ENCODE measurements around the gene TTC33. TPM values are rescaled to one million over a fixed set of nuclear protein-coding genes. Genes with fewer than 3 reads are reported as not detected.

The TTC33 gene
- polyA plus RNA-seq, 1 of the 3 experiments (the other 2 are of a cell fraction) = 2.2 TPM

- TF ChIP-seq, protein P1, sequence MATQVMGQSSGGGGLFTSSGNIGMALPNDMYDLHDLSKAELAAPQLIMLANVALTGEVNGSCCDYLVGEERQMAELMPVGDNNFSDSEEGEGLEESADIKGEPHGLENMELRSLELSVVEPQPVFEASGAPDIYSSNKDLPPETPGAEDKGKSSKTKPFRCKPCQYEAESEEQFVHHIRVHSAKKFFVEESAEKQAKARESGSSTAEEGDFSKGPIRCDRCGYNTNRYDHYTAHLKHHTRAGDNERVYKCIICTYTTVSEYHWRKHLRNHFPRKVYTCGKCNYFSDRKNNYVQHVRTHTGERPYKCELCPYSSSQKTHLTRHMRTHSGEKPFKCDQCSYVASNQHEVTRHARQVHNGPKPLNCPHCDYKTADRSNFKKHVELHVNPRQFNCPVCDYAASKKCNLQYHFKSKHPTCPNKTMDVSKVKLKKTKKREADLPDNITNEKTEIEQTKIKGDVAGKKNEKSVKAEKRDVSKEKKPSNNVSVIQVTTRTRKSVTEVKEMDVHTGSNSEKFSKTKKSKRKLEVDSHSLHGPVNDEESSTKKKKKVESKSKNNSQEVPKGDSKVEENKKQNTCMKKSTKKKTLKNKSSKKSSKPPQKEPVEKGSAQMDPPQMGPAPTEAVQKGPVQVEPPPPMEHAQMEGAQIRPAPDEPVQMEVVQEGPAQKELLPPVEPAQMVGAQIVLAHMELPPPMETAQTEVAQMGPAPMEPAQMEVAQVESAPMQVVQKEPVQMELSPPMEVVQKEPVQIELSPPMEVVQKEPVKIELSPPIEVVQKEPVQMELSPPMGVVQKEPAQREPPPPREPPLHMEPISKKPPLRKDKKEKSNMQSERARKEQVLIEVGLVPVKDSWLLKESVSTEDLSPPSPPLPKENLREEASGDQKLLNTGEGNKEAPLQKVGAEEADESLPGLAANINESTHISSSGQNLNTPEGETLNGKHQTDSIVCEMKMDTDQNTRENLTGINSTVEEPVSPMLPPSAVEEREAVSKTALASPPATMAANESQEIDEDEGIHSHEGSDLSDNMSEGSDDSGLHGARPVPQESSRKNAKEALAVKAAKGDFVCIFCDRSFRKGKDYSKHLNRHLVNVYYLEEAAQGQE (IDR thresholded peaks at IDR 0.05; ENCODE audit: low read depth, low read length) = no peak; the same call in 1 of the 2 replicates
- TF ChIP-seq FOXJ3 (CRISPR knock-in tag; IDR thresholded peaks at IDR 0.05) (no peak; the same call in 1 of the 2 replicates), TEAD4 (IDR thresholded peaks at IDR 0.05; ENCODE audit: borderline replicate concordance, insufficient read depth) (no peak), CHD2 (IDR thresholded peaks at IDR 0.05; ENCODE audit: low read length, partially characterized antibody) (peak; percentile 19)
- TF ChIP-seq, protein P2, sequence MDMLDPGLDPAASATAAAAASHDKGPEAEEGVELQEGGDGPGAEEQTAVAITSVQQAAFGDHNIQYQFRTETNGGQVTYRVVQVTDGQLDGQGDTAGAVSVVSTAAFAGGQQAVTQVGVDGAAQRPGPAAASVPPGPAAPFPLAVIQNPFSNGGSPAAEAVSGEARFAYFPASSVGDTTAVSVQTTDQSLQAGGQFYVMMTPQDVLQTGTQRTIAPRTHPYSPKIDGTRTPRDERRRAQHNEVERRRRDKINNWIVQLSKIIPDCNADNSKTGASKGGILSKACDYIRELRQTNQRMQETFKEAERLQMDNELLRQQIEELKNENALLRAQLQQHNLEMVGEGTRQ (IDR thresholded peaks at IDR 0.05; ENCODE audit: borderline replicate concordance, low read depth, low read length) = no peak
These were observed 42.4 kb upstream of the TTC33 start, which contains the start of gene PRKAA1 (continued) for GRCh38 chr5:40798012-40798800.

- ChIA-PET CTCF (interaction anchor here (0.7 to 1.8 kb wide), 4 partner anchors 11 to 587 kb away, joined by 5 to 8 read pairs (median 6); partner anchors contain the start of gene TTC33), POLR2A (interaction anchor here (2.2 kb wide), 1 partner anchor 37 kb away, joined by 23 read pairs; the partner anchor contains the start of gene RPL37)
- peaks cover 4 to 14% of the 10 kb centered on the region in 2 experiments; a peak in 3 of 4 replicates for H3K4me1 ChIP-seq (ENCODE audit: control insufficient read depth in 1 of 2, insufficient read depth in 2 of 2, low read depth in 1 of 2, low read length in 1 of 2)
- DNase-seq = peak; percentile 91
- H3F3A ChIP-seq (replicated peaks; ENCODE audit: insufficient read depth) = peaks cover 22% of the 10 kb centered on the region
- peaks cover 59% of the 10 kb centered on the region for H3K79me2 ChIP-seq (ENCODE audit: insufficient read depth)
- H3K9me2 ChIP-seq = no peaks in the 10 kb centered on the region
- H3K4me2 ChIP-seq = peak overlapping the region; percentile 79
- H3K27me3 ChIP-seq (ENCODE audit: insufficient read depth) = no peaks in the 10 kb centered on the region
- H3K27ac ChIP-seq (ENCODE audit: low read depth in 2 of 2, low read length in 1 of 2) = peak overlapping the region; percentile 91 to 96
- peak overlapping the region; percentile 93 for H3K9ac ChIP-seq
- TF ChIP-seq NFIC (IDR thresholded peaks at IDR 0.05; ENCODE audit: borderline replicate concordance) (peak; percentile 88), POLR2AphosphoS5 (IDR thresholded peaks at IDR 0.05; ENCODE audit: low read depth, low read length) (no peak), GABPA (IDR thresholded peaks at IDR 0.05; ENCODE audit: low read depth) (peak; percentile 30; the same call in 1 of the 2 replicates), MAX (IDR thresholded peaks at IDR 0.05; ENCODE audit: low read depth) (peak; percentile 34; the same call in 1 of the 2 replicates)
- TF ChIP-seq, protein P3, sequence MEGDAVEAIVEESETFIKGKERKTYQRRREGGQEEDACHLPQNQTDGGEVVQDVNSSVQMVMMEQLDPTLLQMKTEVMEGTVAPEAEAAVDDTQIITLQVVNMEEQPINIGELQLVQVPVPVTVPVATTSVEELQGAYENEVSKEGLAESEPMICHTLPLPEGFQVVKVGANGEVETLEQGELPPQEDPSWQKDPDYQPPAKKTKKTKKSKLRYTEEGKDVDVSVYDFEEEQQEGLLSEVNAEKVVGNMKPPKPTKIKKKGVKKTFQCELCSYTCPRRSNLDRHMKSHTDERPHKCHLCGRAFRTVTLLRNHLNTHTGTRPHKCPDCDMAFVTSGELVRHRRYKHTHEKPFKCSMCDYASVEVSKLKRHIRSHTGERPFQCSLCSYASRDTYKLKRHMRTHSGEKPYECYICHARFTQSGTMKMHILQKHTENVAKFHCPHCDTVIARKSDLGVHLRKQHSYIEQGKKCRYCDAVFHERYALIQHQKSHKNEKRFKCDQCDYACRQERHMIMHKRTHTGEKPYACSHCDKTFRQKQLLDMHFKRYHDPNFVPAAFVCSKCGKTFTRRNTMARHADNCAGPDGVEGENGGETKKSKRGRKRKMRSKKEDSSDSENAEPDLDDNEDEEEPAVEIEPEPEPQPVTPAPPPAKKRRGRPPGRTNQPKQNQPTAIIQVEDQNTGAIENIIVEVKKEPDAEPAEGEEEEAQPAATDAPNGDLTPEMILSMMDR (IDR thresholded peaks at IDR 0.05) = no peak
- 4% methylated on average over 13 of the region's 56 CpGs for WGBS (ENCODE audit: low lambda C conversion rate)
- H3K9me3 ChIP-seq = no peaks in the 10 kb centered on the region
- H4K20me1 ChIP-seq (ENCODE audit: insufficient read depth) = peaks cover 46% of the 10 kb centered on the region
- peak overlapping the region; percentile 73 to 89 for H3K4me3 ChIP-seq (ENCODE audit: low read depth in 2 of 2, low read length in 1 of 2)
- H3K36me3 ChIP-seq (replicated peaks in 1 of 2; ENCODE audit: control insufficient read depth in 1 of 2, insufficient read depth in 2 of 2, low read length in 1 of 2) = peaks cover 3 to 5% of the 10 kb centered on the region in 2 experiments
- peak overlapping the region; percentile 92 for H2AFZ ChIP-seq (ENCODE audit: low read depth)
These were observed 41.7 kb upstream of the TTC33 start for GRCh38 chr5:40797273-40798011.

All from SK-N-SH (cell line).